ENCODE data around the gene TRPM7. TPM values are rescaled to one million over a fixed set of nuclear protein-coding genes. Genes with fewer than 3 reads are reported as not detected.
"Not testable (repeated sequence)": the region's sequence is repeated elsewhere in the genome, so short reads cannot be mapped to it uniquely, and the experiment has no call there.

TRPM7 gene
- total and polyA plus RNA-seq, 8 donors: 4.0 to 92.8 (median 27.8) TPM

GRCh38 chr15:50624616-50625168 lies 61.9 kb downstream of the TRPM7 start:
- Histone ChIP-seq H3K27ac (no peak overlapping the region), H3K4me3 (no peak overlapping the region), H3K9me3 (no peaks in the 10 kb centered on the region), H3K36me3 (peaks cover 16 to 84% (median 81%) of the 10 kb centered on the region in 4 donors), H3K4me1 (no peaks in the 10 kb centered on the region), H3K27me3 (no peaks in the 10 kb centered on the region)
- TF ChIP-seq POLR2A (IDR thresholded peaks at IDR 0.05) (no peak), POLR2AphosphoS5 (IDR thresholded peaks at IDR 0.05) (no peak), CTCF (IDR thresholded peaks at IDR 0.05) (no peak)
- 86 to 100% (median 97%) methylated on average over 1 of the region's 1 CpG for WGBS, 5 donors
- intact Hi-C loops (cut with DNase I; ENCODE audit: low total_unique reads): no loop called here
- DNase-seq: no peak

GRCh38 chr15:50622361-50622943 lies 64.1 kb downstream of the TRPM7 start:
- H3K4me3 ChIP-seq; H3K9me3 ChIP-seq; H3K27ac ChIP-seq; H3K4me1 ChIP-seq; intact Hi-C loops (cut with DNase I; ENCODE audit: low total_unique reads); H3K27me3 ChIP-seq: not testable (repeated sequence)
- peak in 1 of 2 donors; percentile 12 for DNase-seq
- WGBS, 5 donors: 83 to 89% (median 87%) methylated on average over 8 of the region's 8 CpGs
- peak in 2 of 7 experiments; percentile 17 to 23 for TF ChIP-seq CTCF (IDR thresholded peaks at IDR 0.05)
- H3K36me3 ChIP-seq: peaks cover 7 to 82% (median 81%) of the 10 kb centered on the region in 4 donors

GRCh38 chr15:50616960-50617359 lies 69.6 kb downstream of the TRPM7 start:
- peaks cover 11 to 89% (median 81%) of the 10 kb centered on the region in 4 donors for H3K36me3 ChIP-seq
- intact Hi-C loops (cut with DNase I; ENCODE audit: low total_unique reads); H3K4me1 ChIP-seq; H3K9me3 ChIP-seq; H3K4me3 ChIP-seq; H3K27me3 ChIP-seq; DNase-seq; H3K27ac ChIP-seq: not testable (repeated sequence)
- WGBS, 5 donors: 88 to 98% (median 89%) methylated on average over 6 of the region's 6 CpGs

GRCh38 chr15:50616554-50616953 lies 70.0 kb downstream of the TRPM7 start:
- H3K27ac ChIP-seq; H3K4me1 ChIP-seq; H3K4me3 ChIP-seq; intact Hi-C loops (cut with DNase I; ENCODE audit: low total_unique reads); H3K27me3 ChIP-seq; DNase-seq; H3K9me3 ChIP-seq: not testable (repeated sequence)
- 94 to 100% (median 99%) methylated on average over 2 of the region's 2 CpGs for WGBS, 5 donors
- H3K36me3 ChIP-seq: peaks cover 15 to 89% (median 81%) of the 10 kb centered on the region in 4 donors

- H3K27ac ChIP-seq: no peak overlapping the region
- TF ChIP-seq POLR2AphosphoS5 (IDR thresholded peaks at IDR 0.05): no peak
- no peak for TF ChIP-seq EP300 (IDR thresholded peaks at IDR 0.05)
- no peak for TF ChIP-seq CTCF (IDR thresholded peaks at IDR 0.05)
- no peaks in the 10 kb centered on the region for H3K9me3 ChIP-seq
- H3K4me1 ChIP-seq: no peaks in the 10 kb centered on the region
- intact Hi-C loops (cut with DNase I; ENCODE audit: low total_unique reads): no loop called here
- WGBS, 5 donors: 91 to 95% (median 93%) methylated on average over 5 of the region's 5 CpGs
- no peaks in the 10 kb centered on the region for H3K27me3 ChIP-seq
- no peak overlapping the region for H3K4me3 ChIP-seq
- peaks cover 25 to 91% (median 82%) of the 10 kb centered on the region in 4 donors for H3K36me3 ChIP-seq
- DNase-seq: no peak
Measured at GRCh38 chr15:50613600-50613999, 73.0 kb downstream of the TRPM7 start.

All from stomach (tissue), 9 donors.